ENCODE results near the gene ATG2A.

ATG2A gene

DNA sequence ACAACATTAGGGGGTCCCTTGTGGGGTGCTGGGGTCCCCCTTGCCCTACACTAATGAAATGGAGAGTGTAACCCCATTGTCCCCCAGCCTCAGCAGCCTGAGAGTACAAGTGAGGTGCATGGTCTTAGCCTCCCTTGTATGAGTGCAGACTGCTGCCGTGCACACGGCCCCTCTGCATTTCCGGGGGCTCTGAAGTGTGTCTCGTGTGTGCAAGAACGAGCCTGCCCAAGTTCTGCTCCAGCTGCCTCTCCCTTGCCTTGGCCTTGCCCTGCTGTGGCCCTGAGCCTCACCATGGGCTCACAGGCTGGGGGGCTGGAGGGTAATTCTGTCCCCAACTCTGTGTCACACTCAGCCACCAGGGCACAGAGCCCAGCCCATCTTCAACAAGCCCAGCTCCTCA, 33.4 kb downstream of the ATG2A start:
- TF ChIP-seq, protein P1, sequence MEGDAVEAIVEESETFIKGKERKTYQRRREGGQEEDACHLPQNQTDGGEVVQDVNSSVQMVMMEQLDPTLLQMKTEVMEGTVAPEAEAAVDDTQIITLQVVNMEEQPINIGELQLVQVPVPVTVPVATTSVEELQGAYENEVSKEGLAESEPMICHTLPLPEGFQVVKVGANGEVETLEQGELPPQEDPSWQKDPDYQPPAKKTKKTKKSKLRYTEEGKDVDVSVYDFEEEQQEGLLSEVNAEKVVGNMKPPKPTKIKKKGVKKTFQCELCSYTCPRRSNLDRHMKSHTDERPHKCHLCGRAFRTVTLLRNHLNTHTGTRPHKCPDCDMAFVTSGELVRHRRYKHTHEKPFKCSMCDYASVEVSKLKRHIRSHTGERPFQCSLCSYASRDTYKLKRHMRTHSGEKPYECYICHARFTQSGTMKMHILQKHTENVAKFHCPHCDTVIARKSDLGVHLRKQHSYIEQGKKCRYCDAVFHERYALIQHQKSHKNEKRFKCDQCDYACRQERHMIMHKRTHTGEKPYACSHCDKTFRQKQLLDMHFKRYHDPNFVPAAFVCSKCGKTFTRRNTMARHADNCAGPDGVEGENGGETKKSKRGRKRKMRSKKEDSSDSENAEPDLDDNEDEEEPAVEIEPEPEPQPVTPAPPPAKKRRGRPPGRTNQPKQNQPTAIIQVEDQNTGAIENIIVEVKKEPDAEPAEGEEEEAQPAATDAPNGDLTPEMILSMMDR (IDR thresholded peaks at IDR 0.05; ENCODE audit: insufficient read depth, low read length, poor library complexity, severe bottlenecking), result no peak
- H3K4me3 ChIP-seq (replicated peaks; ENCODE audit: low read depth, low read length), result no peak overlapping the region
- DNase-seq (ENCODE audit: extremely low read depth, insufficient read length), result no peak
- no peaks in the 10 kb centered on the region for H3K36me3 ChIP-seq (ENCODE audit: control insufficient read depth, insufficient read depth, low read length)
- H3K27me3 ChIP-seq (replicated peaks; ENCODE audit: control insufficient read depth, insufficient read depth, low read length), result no peaks in the 10 kb centered on the region

DNA sequence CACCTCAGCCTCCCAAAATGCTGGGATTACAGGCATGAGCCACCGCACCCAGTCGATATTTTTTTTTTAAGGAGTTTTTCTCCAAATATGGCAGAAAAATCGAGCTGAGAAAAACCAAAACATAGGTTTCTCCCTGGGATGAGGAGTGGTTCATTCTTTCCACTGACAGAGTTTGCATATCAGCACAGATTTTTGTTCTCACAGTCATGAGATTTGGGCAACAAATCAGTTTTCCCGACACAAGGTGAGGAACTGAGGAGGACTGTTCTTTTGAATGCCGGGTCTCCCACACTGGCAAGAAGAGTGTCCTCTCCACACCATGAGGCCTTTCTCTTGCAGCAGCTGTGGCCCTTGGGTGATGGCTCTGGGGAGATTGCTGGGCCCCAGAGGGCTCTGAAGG, 34.8 kb downstream of the ATG2A start:
- H3K36me3 ChIP-seq (ENCODE audit: control insufficient read depth, insufficient read depth, low read length), result no peaks in the 10 kb centered on the region
- TF ChIP-seq, protein P1 (IDR thresholded peaks at IDR 0.05; ENCODE audit: insufficient read depth, low read length, poor library complexity, severe bottlenecking), result no peak
- H3K4me3 ChIP-seq (replicated peaks; ENCODE audit: low read depth, low read length), result no peak overlapping the region
- no peak for DNase-seq (ENCODE audit: extremely low read depth, insufficient read length)
- no peaks in the 10 kb centered on the region for H3K27me3 ChIP-seq (replicated peaks; ENCODE audit: control insufficient read depth, insufficient read depth, low read length)

DNA sequence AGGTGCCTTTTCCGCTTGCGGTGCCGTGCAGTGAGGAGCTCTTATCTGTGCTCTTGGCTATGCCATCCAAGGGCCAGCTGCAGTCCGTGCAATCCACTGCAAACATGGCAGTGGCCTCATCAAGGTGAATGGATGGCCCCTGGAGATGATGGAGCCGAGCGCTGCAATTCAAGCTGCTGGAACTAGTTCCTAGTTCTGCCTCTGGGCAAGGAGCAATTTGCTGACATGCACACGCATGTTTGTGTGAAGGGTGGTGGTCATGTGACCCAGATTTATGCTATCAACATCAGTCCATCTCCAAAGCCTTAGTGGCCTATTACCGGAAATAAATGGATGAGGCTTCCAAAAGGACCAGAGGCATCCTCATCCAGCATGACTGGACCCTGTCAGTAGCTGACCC, 35.5 kb downstream of the ATG2A start:
- TF ChIP-seq, protein P1 (IDR thresholded peaks at IDR 0.05; ENCODE audit: insufficient read depth, low read length, poor library complexity, severe bottlenecking), result no peak
- Histone ChIP-seq H3K36me3 (ENCODE audit: control insufficient read depth, insufficient read depth, low read length) (no peaks in the 10 kb centered on the region), H3K4me3 (replicated peaks; ENCODE audit: low read depth, low read length) (no peak overlapping the region), H3K27me3 (replicated peaks; ENCODE audit: control insufficient read depth, insufficient read depth, low read length) (no peaks in the 10 kb centered on the region)
- no peak for DNase-seq (ENCODE audit: extremely low read depth, insufficient read length)

DNA sequence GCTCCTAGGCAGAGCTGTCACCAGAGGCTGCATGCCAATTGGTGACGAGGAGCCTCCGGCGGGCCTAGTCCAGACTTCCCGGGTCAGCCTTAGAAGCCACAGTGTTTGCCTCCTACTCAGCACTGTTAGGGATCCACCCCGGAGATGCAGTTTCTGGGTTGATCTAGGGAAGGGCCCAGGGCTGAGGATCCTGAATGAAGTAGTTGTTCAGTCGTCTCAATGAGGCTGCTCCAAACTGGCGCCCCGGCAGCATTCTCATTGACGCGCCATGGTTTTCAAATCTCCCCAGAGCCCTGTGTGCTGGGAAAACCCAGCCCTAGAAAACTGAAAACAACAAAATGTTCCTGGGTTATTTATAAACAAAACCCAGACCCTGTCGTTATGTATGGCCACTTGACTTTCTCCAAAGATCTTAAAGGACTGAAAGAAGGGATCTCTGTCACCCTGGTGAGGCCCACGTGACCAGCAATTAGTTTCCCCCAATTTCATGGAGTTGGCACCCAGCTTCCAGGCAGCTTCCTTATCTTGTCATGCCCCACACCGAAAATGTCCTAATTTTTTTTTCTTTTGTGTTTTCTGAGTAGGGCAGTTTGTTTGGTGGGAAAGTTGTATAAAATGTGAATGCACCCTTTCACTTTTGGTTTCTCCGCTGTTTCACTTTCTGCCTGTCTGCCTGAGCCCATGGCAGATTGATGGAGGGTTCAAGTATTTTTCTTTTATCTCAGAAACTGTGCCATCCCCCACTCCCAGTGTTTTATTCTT, 36.6 kb downstream of the ATG2A start:
- Histone ChIP-seq H3K36me3 (ENCODE audit: control insufficient read depth, insufficient read depth, low read length) (peaks cover 5% of the 10 kb centered on the region), H3K4me3 (replicated peaks; ENCODE audit: low read depth, low read length) (peak overlapping the region; percentile 45), H3K27me3 (replicated peaks; ENCODE audit: control insufficient read depth, insufficient read depth, low read length) (no peaks in the 10 kb centered on the region)
- TF ChIP-seq, protein P1 (IDR thresholded peaks at IDR 0.05; ENCODE audit: insufficient read depth, low read length, poor library complexity, severe bottlenecking), result no peak
- no peak for DNase-seq (ENCODE audit: extremely low read depth, insufficient read length)

DNA sequence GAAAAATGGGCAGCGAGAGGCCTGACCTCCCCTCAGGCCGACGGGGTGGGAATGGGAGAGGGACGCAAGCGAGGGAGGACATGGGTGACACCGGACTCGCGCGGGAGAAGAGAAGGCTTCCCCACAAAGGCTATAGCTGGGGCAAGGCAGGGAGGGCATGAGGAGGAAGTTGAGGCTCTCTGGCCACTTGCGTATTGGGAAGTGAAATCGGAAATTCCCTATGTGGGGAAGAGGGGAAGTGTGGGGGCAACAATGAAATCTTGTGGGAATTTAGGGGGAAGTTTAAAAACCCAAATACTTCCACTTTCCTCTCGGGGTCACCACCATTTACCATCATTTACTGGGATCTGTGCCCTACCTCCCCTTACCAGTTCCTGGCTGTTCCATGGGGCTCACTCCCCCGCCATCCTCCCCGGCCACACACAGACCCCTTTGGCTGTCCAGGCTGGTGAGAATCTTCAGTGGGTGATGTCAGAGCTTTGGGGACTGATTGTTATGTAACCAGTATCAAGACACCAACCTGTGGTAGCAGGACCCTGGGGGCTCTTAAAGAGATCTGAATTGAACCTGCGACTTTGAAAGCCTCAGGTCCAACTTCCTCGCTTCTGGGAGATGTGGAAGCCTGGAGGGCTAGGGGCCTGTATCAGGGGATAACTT, 37.6 kb downstream of the ATG2A start:
- Histone ChIP-seq H3K27me3 (replicated peaks; ENCODE audit: control insufficient read depth, insufficient read depth, low read length) (no peaks in the 10 kb centered on the region), H3K4me3 (replicated peaks; ENCODE audit: low read depth, low read length) (peak overlapping the region; percentile 99), H3K36me3 (ENCODE audit: control insufficient read depth, insufficient read depth, low read length) (peaks cover 9% of the 10 kb centered on the region)
- TF ChIP-seq, protein P1 (IDR thresholded peaks at IDR 0.05; ENCODE audit: insufficient read depth, low read length, poor library complexity, severe bottlenecking), result no peak
- no peak for DNase-seq (ENCODE audit: extremely low read depth, insufficient read length)
